ENCODE measurements around the gene LRRN1. TPM values are rescaled to one million over a fixed set of nuclear protein-coding genes. Genes with fewer than 3 reads are reported as not detected.

The LRRN1 gene
- total RNA-seq, result not detected in 2 replicates

- DNase-seq, result no peak
These were observed at the start of gene LRRN1 for GRCh38 chr3:3799173-3800079. Gene LRRN1 (plus strand): TSS chr3:3799431. CDS start chr3:3844642, 45,211 bp downstream.

- DNase-seq, result no peak
These were observed 45.8 kb upstream of the LRRN1 start for GRCh38 chr3:3753416-3753815.

GRCh38 chr3:3765661-3766060, 33.6 kb upstream of the LRRN1 start:
- no peak for DNase-seq

- DNase-seq, result no peak
These were observed 33.1 kb upstream of the LRRN1 start for GRCh38 chr3:3766140-3766539.

- DNase-seq, result no peak
These were observed 28.1 kb upstream of the LRRN1 start for GRCh38 chr3:3771094-3771493.

- DNase-seq, result no peak
These were observed 27.7 kb upstream of the LRRN1 start for GRCh38 chr3:3771567-3771966.

GRCh38 chr3:3772338-3772737, 26.9 kb upstream of the LRRN1 start:
- no peak for DNase-seq

- no peak for DNase-seq
These were observed 26.3 kb upstream of the LRRN1 start for GRCh38 chr3:3772920-3773319.

- DNase-seq, result no peak
These were observed 22.6 kb upstream of the LRRN1 start for GRCh38 chr3:3776607-3777006.

GRCh38 chr3:3778216-3778615, 21.0 kb upstream of the LRRN1 start:
- no peak for DNase-seq

- no peak for DNase-seq
These were observed 20.5 kb upstream of the LRRN1 start for GRCh38 chr3:3778641-3779270.

GRCh38 chr3:3782457-3782856, 16.8 kb upstream of the LRRN1 start:
- no peak for DNase-seq

GRCh38 chr3:3783210-3783609, 16.0 kb upstream of the LRRN1 start:
- no peak for DNase-seq

GRCh38 chr3:3783696-3784095, 15.5 kb upstream of the LRRN1 start:
- no peak for DNase-seq

GRCh38 chr3:3792391-3792790, 6.8 kb upstream of the LRRN1 start:
- no peak for DNase-seq

- no peak for DNase-seq
These were observed 559 bp upstream of the LRRN1 start for GRCh38 chr3:3798631-3799113.

GRCh38 chr3:3800080-3800455, 837 bp downstream of the LRRN1 start:
- no peak for DNase-seq

- DNase-seq, result no peak
These were observed 1.7 kb downstream of the LRRN1 start for GRCh38 chr3:3800685-3801493.

- no peak for DNase-seq
These were observed 2.2 kb downstream of the LRRN1 start for GRCh38 chr3:3801494-3801841.

- DNase-seq, result no peak
These were observed 2.8 kb downstream of the LRRN1 start for GRCh38 chr3:3802046-3802445.

GRCh38 chr3:3804560-3804959, 5.3 kb downstream of the LRRN1 start:
- no peak for DNase-seq

GRCh38 chr3:3806092-3806491, 6.9 kb downstream of the LRRN1 start:
- no peak for DNase-seq

GRCh38 chr3:3806856-3807255, 7.6 kb downstream of the LRRN1 start:
- DNase-seq, result no peak

Measured in dermis blood vessel endothelial cell (primary cell).